Erythroblast (primary cell): Measurements from ENCODE around the gene THBS1.

Experiments used
- GATA1 ChIP-seq: IDR thresholded peaks from 2 replicates; pipeline ENCODE4 v1.6.1; 2011; ENCODE audit warnings: low read depth, mild to moderate bottlenecking, control low read depth, low read length, moderate library complexity
- POLR2A ChIP-seq: IDR thresholded peaks from 2 replicates; pipeline ENCODE4 v1.6.1; 2011; ENCODE audit warnings: mild to moderate bottlenecking, low read length

DNA sequence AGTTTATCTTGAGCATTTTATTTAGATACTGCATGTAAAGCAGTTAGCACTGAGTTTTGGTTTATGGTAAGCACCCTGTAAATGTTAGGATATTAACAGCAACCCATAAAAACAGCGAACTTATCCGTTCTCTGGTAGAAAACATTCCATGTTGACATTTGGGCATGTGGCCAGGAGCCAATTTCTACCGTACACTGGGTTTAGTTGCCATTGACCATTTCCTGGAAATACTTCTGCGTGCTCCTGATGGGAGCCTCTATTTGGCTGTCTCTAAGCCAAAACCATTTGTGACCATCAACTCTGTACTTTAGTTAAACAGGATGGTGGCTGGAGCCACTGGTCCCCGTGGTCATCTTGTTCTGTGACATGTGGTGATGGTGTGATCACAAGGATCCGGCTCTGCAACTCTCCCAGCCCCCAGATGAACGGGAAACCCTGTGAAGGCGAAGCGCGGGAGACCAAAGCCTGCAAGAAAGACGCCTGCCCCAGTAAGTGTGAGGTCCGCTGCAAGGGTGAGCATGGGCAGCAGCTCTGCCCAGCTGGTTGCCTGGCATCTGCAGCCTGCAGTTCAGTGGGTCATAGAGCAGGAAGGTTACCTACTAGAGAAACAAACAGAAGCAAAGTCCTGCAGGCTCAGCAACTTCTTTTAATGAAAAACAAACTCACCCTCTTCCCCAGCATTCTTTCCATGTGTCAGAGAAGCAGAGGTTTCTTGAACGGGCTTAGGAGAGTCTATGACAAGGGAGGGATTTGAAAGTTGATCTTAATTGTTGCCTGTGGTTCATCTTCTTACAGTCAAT lies 7.1 kb downstream of the THBS1 start:
- no peak for TF ChIP-seq POLR2A
- TF ChIP-seq GATA1 = no peak
